ENCODE measurements around the gene HOXD10. TPM values are rescaled to one million over a fixed set of nuclear protein-coding genes. Genes with fewer than 3 reads are reported as not detected.

The HOXD10 gene
- total RNA-seq, 1 donor from 2014 or later: not detected

- intact Hi-C loops (cut with micrococcal nuclease): no loop called here
- H3K27me3 Mint-ChIP-seq: peaks cover 80% of the 10 kb centered on the region
- TF ChIP-seq CTCF (IDR thresholded peaks at IDR 0.05): no peak
- no peaks in the 10 kb centered on the region for H3K36me3 Mint-ChIP-seq (ENCODE audit: low read depth)
- H3K4me1 Mint-ChIP-seq: peaks cover 22% of the 10 kb centered on the region
- no peak overlapping the region for H3K4me3 Mint-ChIP-seq
- H3K27ac Mint-ChIP-seq: no peak overlapping the region
- peaks cover 3% of the 10 kb centered on the region for H3K9me3 Mint-ChIP-seq
- POLR2A ChIA-PET: no interaction called here
- no peak for DNase-seq
- ATAC-seq (ENCODE audit: low read depth): no peak
- CTCF ChIA-PET: interaction anchor here (0.6 to 1.6 kb wide), 2 partner anchors 550 to 1405 kb away, joined by 3 to 5 read pairs; no protein-coding TSS in a partner anchor
Measured at GRCh38 chr2:176101842-176102241, 14.7 kb upstream of the HOXD10 start.

GRCh38 chr2:176102309-176102866 lies 14.2 kb upstream of the HOXD10 start:
- ATAC-seq (ENCODE audit: low read depth): no peak
- Mint-ChIP-seq H3K27ac (no peak overlapping the region), H3K4me1 (peaks cover 18% of the 10 kb centered on the region), H3K27me3 (peaks cover 81% of the 10 kb centered on the region), H3K36me3 (ENCODE audit: low read depth) (no peaks in the 10 kb centered on the region), H3K9me3 (peaks cover 3% of the 10 kb centered on the region), H3K4me3 (no peak overlapping the region)
- ChIA-PET POLR2A (no interaction called here), CTCF (interaction anchor here (0.6 to 1.6 kb wide), 2 partner anchors 549 to 1405 kb away, joined by 3 to 5 read pairs; no protein-coding TSS in a partner anchor)
- no peak for TF ChIP-seq CTCF (IDR thresholded peaks at IDR 0.05)
- DNase-seq: no peak
- intact Hi-C loops (cut with micrococcal nuclease): no loop called here

- no peak for TF ChIP-seq CTCF (IDR thresholded peaks at IDR 0.05)
- Mint-ChIP-seq H3K4me1 (peaks cover 13% of the 10 kb centered on the region), H3K27ac (no peak overlapping the region), H3K9me3 (peaks cover 3% of the 10 kb centered on the region), H3K4me3 (no peak overlapping the region), H3K27me3 (peaks cover 75% of the 10 kb centered on the region), H3K36me3 (ENCODE audit: low read depth) (no peaks in the 10 kb centered on the region)
- POLR2A ChIA-PET: no interaction called here
- CTCF ChIA-PET: interaction anchor here (1.6 kb wide), 1 partner anchor 549 kb away, joined by 5 read pairs; no protein-coding TSS in a partner anchor
- ATAC-seq (ENCODE audit: low read depth) (no peak), DNase-seq (no peak)
- intact Hi-C loops (cut with micrococcal nuclease): no loop called here
Measured at GRCh38 chr2:176103194-176103593, 13.4 kb upstream of the HOXD10 start.

GRCh38 chr2:176103742-176104315 lies 12.7 kb upstream of the HOXD10 start:
- peaks cover 74% of the 10 kb centered on the region for H3K27me3 Mint-ChIP-seq
- no peak for TF ChIP-seq CTCF (IDR thresholded peaks at IDR 0.05)
- no peak for DNase-seq
- peaks cover 14% of the 10 kb centered on the region for H3K4me1 Mint-ChIP-seq
- intact Hi-C loops (cut with micrococcal nuclease): no loop called here
- no peaks in the 10 kb centered on the region for H3K36me3 Mint-ChIP-seq (ENCODE audit: low read depth)
- H3K9me3 Mint-ChIP-seq: peaks cover 3% of the 10 kb centered on the region
- POLR2A ChIA-PET: no interaction called here
- no peak for ATAC-seq (ENCODE audit: low read depth)
- CTCF ChIA-PET: no interaction called here
- H3K27ac Mint-ChIP-seq: no peak overlapping the region
- no peak overlapping the region for H3K4me3 Mint-ChIP-seq

GRCh38 chr2:176104316-176105077 lies 12.1 kb upstream of the HOXD10 start:
- no peak overlapping the region for H3K27ac Mint-ChIP-seq
- no peak overlapping the region for H3K4me3 Mint-ChIP-seq
- intact Hi-C loops (cut with micrococcal nuclease): no loop called here
- ATAC-seq (ENCODE audit: low read depth): no peak
- CTCF ChIA-PET: interaction anchor here (1.5 kb wide), 1 partner anchor 8 kb away, joined by 5 read pairs; no protein-coding TSS in a partner anchor
- DNase-seq: no peak
- H3K9me3 Mint-ChIP-seq: peaks cover 3% of the 10 kb centered on the region
- peaks cover 15% of the 10 kb centered on the region for H3K4me1 Mint-ChIP-seq
- H3K36me3 Mint-ChIP-seq (ENCODE audit: low read depth): no peaks in the 10 kb centered on the region
- POLR2A ChIA-PET: interaction anchor here (0.6 kb wide), 1 partner anchor 48 kb away, joined by 3 read pairs; no protein-coding TSS in a partner anchor
- no peak for TF ChIP-seq CTCF (IDR thresholded peaks at IDR 0.05)
- H3K27me3 Mint-ChIP-seq: peaks cover 74% of the 10 kb centered on the region
